Right renal pelvis (tissue), 4 donors: Measurements from ENCODE around the gene STEEP1. TPM values are rescaled to one million over a fixed set of nuclear protein-coding genes. Genes with fewer than 3 reads are reported as not detected.

Experiments used
- DNase-seq, 4 donors: peaks; one replicate each; pipeline ENCODE4 v3.0.0-alpha.2; 2013; ENCODE audit warnings: low read depth in 4 of 4, low spot score in 3 of 4, missing footprints in 1 of 4
- polyA plus RNA-seq, 4 donors: library from polyadenylated mRNA; unstranded; fragments of 120-200 nt; gene quantifications; one replicate each; pipeline ENCODE4 v1.2.1, GENCODE V29; 2013; ENCODE audit not compliant: insufficient read length in 4 of 4

Gene STEEP1
- polyA plus RNA-seq, 4 donors, result 29.4 to 33.8 (median 30.4) TPM

DNA sequence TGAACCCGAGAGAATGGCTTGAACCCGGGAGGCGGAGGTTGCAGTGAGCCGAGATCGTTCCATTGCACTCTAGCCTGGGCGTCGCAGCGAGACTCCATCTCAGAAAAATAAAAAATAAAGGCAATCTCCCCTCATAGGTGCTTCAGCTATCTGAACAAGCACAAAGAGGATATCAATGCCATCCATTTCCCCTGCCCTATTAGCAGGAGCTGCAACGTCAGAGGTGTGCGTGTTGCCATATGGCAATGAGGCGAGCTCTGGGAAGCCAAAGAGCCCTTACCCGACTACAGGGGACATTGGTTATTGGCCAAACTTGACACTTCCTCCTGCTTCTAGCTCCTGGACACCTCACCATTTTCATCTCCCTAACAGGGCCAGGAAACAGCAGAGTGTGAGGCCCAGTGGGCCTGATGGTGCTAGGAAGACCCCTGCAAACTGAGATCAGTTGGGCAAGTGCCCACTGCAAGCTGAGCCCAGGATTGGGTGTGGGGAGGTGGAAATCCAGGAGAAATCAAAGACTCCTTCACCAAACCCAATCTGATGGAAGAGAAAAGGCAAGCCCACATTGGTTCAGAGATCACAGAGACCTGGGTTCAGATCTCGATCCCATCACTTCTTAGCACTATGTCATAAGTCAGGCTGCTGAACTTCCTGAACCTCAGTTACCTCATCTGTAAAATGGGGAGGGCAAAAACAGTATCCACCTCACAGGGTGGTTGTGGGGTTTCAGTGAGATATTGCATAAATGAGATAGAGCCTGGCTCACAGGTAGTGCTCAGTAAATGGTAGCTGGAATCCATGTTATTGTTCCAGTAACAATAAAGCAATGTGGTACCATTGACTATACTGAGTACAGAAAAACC, 75.8 kb downstream of the STEEP1 start:
- DNase-seq, result no peak

DNA sequence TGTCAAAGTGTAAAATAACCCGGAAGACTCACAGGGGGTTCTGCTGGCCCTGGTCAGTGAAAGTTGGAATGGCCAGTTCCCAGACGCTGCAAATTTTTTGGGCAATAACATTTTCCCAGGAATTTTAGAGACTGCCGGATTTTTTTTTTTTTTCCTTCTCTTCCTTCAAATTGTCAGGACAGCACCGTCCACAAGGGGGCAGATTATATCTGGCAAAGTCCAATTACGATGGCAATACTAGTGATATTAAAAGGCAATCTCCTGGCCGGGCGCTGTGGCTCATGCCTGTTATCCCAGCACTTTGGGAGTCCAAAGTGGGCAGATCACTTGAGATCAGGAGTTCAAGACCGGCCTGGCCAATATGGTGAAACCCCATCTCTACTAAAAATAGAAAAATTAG, 76.5 kb downstream of the STEEP1 start:
- no peak for DNase-seq

Other genes starting within 250 kb of the STEEP1 start
- gene SLC25A43, start 166.1 kb downstream of the STEEP1 start, polyA plus RNA-seq, result 1 to 10 TPM; 3.2 to 9.4 (median 4.5) TPM
- gene SLC25A5, start 97.0 kb downstream of the STEEP1 start, polyA plus RNA-seq, result 100 to 1,000 TPM; 347 to 371 (median 363) TPM
- gene UBE2A, start 9.2 kb upstream of the STEEP1 start, polyA plus RNA-seq, result 100 to 1,000 TPM in 1 of 4 donors, 10 to 100 TPM in 3; 86.4 to 107 (median 94.5) TPM
- 10 to 100 TPM; 14.4 to 18.8 (median 16.5) TPM for gene NKRF, start 41.0 kb upstream of the STEEP1 start, polyA plus RNA-seq
- 10 to 100 TPM; 55.7 to 63.4 (median 60.2) TPM for gene SEPTIN6, start 127.8 kb upstream of the STEEP1 start, polyA plus RNA-seq
- gene SOWAHD, start 193.2 kb upstream of the STEEP1 start, polyA plus RNA-seq, result under 1 TPM; 0.50 to 0.83 (median 0.68) TPM
- gene RPL39, start 226.2 kb upstream of the STEEP1 start, polyA plus RNA-seq, result 1,000 to 10,000 TPM; 2,191 to 2,412 (median 2,308) TPM